Naive thymus-derived CD4-positive, alpha-beta T cell (primary cell): Measurements from ENCODE around the gene AP1G2. TPM values are rescaled to one million over a fixed set of nuclear protein-coding genes. Genes with fewer than 3 reads are reported as not detected.
A peak's percentile ranks its signal among the peaks of the same experiment; 100 is the strongest.

Experiments
- ATAC-seq: fragments of 150-1000 bp; cut with Tn5 transposase; 2 replicates; pipeline ENCODE4 v1.10.0; 2021; ENCODE audit warnings: mild to moderate bottlenecking, moderate library complexity
- CTCF ChIA-PET: fragments of 350-600 bp; sonication (Branson Sonifier 250); formaldehyde crosslinking; loops from one replicate; lab custom pipeline; 2021; ENCODE audit warnings: antibody characterized with exemption; lab: Charles Lee
- POLR2A ChIA-PET: fragments of 350-600 bp; sonication (Branson Sonifier 250); formaldehyde crosslinking; loops from one replicate; lab custom pipeline; 2021; ENCODE audit warnings: antibody characterized with exemption, inconsistent platforms; lab: Charles Lee
- DNase-seq, 9 donors: peaks; one replicate each; pipeline versions ENCODE4 v3.0.0 to v3.0.0-alpha.2; 2020 to 2022; ENCODE audit warnings: mixed read lengths in 1 of 9
- H3K27ac ChIP-seq: one replicate; pipeline ENCODE4 v1.7.0; 2013; ENCODE audit warnings: mild to moderate bottlenecking, low read depth, low read length, moderate library complexity
- H3K27me3 ChIP-seq, 2 donors: one replicate each; pipeline ENCODE4 v1.7.0; 2013; ENCODE audit warnings: low read length in 2 of 2, mild to moderate bottlenecking in 2 of 2, moderate library complexity in 2 of 2; ENCODE audit not compliant: control insufficient read depth in 2 of 2, insufficient read depth in 2 of 2
- H3K36me3 ChIP-seq, 3 experiments: 1 replicate in 2 of 3; 2 replicates in 1 of 3; pipeline ENCODE4 v1.7.0; 2013; ENCODE audit warnings: low read length in 3 of 3, mild to moderate bottlenecking in 3 of 3, moderate library complexity in 1 of 3; ENCODE audit not compliant: insufficient read depth in 3 of 3, control insufficient read depth in 2 of 3
- H3K4me1 ChIP-seq, 2 donors: one replicate each; pipeline ENCODE4 v1.7.0; 2013; ENCODE audit warnings: low read length in 2 of 2, mild to moderate bottlenecking in 2 of 2, moderate library complexity in 1 of 2; ENCODE audit not compliant: control insufficient read depth in 2 of 2, insufficient read depth in 2 of 2
- H3K4me3 ChIP-seq: 2 replicates; pipeline ENCODE4 v1.7.0; 2013; ENCODE audit warnings: mild to moderate bottlenecking, low read length
- H3K9me3 ChIP-seq, 3 experiments: 1 replicate in 2 of 3; 2 replicates in 1 of 3; pipeline ENCODE4 v1.7.0; 2013; ENCODE audit warnings: low read length in 3 of 3; ENCODE audit not compliant: control insufficient read depth in 2 of 3
- H3K27ac Mint-ChIP-seq, 9 donors: one replicate each; pipeline ENCODE4 v1.8.0; 2020 to 2022; ENCODE audit warnings: mixed read lengths in 9 of 9, mild to moderate bottlenecking in 8 of 9, moderate library complexity in 5 of 9, inconsistent platforms in 2 of 9
- H3K27me3 Mint-ChIP-seq, 5 donors: one replicate each; pipeline ENCODE4 v1.8.0; 2021 to 2022; ENCODE audit warnings: mixed read lengths in 5 of 5, mild to moderate bottlenecking in 1 of 5
- H3K36me3 Mint-ChIP-seq, 5 donors: one replicate each; pipeline ENCODE4 v1.8.0; 2020 to 2022; ENCODE audit warnings: mixed read lengths in 5 of 5, mild to moderate bottlenecking in 3 of 5, inconsistent platforms in 1 of 5
- H3K4me1 Mint-ChIP-seq, 7 donors: one replicate each; pipeline ENCODE4 v1.8.0; 2020 to 2022; ENCODE audit warnings: mixed read lengths in 7 of 7, mild to moderate bottlenecking in 3 of 7, inconsistent platforms in 1 of 7
- H3K4me3 Mint-ChIP-seq, 10 donors: one replicate each; pipeline ENCODE4 v1.8.0; 2020 to 2022; ENCODE audit warnings: mild to moderate bottlenecking in 10 of 10, mixed read lengths in 10 of 10, moderate library complexity in 6 of 10, inconsistent platforms in 2 of 10
- H3K9me3 Mint-ChIP-seq, 11 donors: one replicate each; pipeline ENCODE4 v1.8.0; 2020 to 2022; ENCODE audit warnings: mixed read lengths in 11 of 11, mild to moderate bottlenecking in 4 of 11, inconsistent platforms in 1 of 11, moderate library complexity in 1 of 11
- intact Hi-C, 2 donors: fragments of 100-400 bp; cut with micrococcal nuclease; formaldehyde crosslinking; loops; one replicate each; pipeline ENCODE4 v1.15.1; 2023
- polyA plus RNA-seq, 2 donors: library from polyadenylated mRNA; unstranded; fragments of 300-500 nt; fragmentation: Illumina TruSeq; gene quantifications; one replicate each; pipeline ENCODE4 v1.2.3, GENCODE V29; 2021
- total RNA-seq, 6 experiments: library from RNA in 5 of 6; stranded (reverse) in 5 of 6; gene quantifications; 1 replicate in 5 of 6; 2 replicates in 1 of 6; pipeline ENCODE4 v1.2.3 and lab custom pipeline; 2021 to 2026

Gene AP1G2
- total and polyA plus RNA-seq, 7 experiments from 2014 or later, result 66.4 to 548 (median 270) TPM

- ATAC-seq, result peak; percentile 64
- intact Hi-C loops, result loop anchor here (1.0 to 10.0 kb wide), 8 partner anchors 12 to 883 kb away; partner anchors contain the start of genes NGDN (in 2 of the 2), ACIN1 (in 1 of the 2), AP1G2 (in 1 of the 2) and C14orf119 (in 1 of the 2)
- Mint-ChIP-seq H3K36me3 (no peaks in the 10 kb centered on the region), H3K4me1 (peaks cover 5 to 21% (median 16%) of the 10 kb centered on the region in 7 donors), H3K27ac (peak within 1 kb of the TSS; percentile 69 to 91 (median 86)), H3K27me3 (peaks cover 0 to 4% (median 0%) of the 10 kb centered on the region in 5 donors), H3K4me3 (peak within 1 kb of the TSS in 3 of 10 donors; percentile 34 to 90 (median 81)), H3K9me3 (no peaks in the 10 kb centered on the region)
- H3K36me3 ChIP-seq, result peaks cover 0 to 4% (median 0%) of the 10 kb centered on the region in 3 experiments
- H3K4me3 ChIP-seq, result peak within 1 kb of the TSS; percentile 77
- peaks cover 11% of the 10 kb centered on the region in 2 donors for H3K4me1 ChIP-seq
- peaks cover 3 to 5% of the 10 kb centered on the region in 2 donors for H3K27me3 ChIP-seq
- POLR2A ChIA-PET, result interaction anchor here (0.7 kb wide), 1 partner anchor 234 kb away, joined by 3 read pairs; no protein-coding TSS in a partner anchor
- H3K9me3 ChIP-seq, result no peaks in the 10 kb centered on the region
- DNase-seq, result peak; percentile 49 to 86 (median 60)
- CTCF ChIA-PET, result interaction anchor here (1.0 to 1.3 kb wide), 4 partner anchors 10 to 231 kb away, joined by 3 to 4 read pairs (median 4); no protein-coding TSS in a partner anchor
- peak within 1 kb of the TSS; percentile 59 for H3K27ac ChIP-seq
These were observed 16.1 kb downstream of the AP1G2 start, which contains the start of gene ZFHX2 for GRCh38 chr14:23551266-23552028. Gene ZFHX2, minus strand, starts transcription at chr14:23551765. Its CDS starts 16,440 bp downstream, at chr14:23535325.

- Mint-ChIP-seq H3K27me3 (peaks cover 0 to 4% (median 0%) of the 10 kb centered on the region in 5 donors), H3K36me3 (no peaks in the 10 kb centered on the region), H3K27ac (peak overlapping the region in 5 of 9 donors; percentile 20 to 91 (median 69)), H3K4me3 (peak overlapping the region in 1 of 10 donors; percentile 81), H3K9me3 (no peaks in the 10 kb centered on the region), H3K4me1 (peaks cover under 1 to 17% (median 13%) of the 10 kb centered on the region in 7 donors)
- ATAC-seq, result no peak
- no peak for DNase-seq
- CTCF ChIA-PET, result interaction anchor here (0.6 to 1.0 kb wide), 2 partner anchors 231 to 643 kb away, joined by 3 to 5 read pairs; no protein-coding TSS in a partner anchor
- Histone ChIP-seq H3K36me3 (peaks cover 0 to under 1% (median 0%) of the 10 kb centered on the region in 3 experiments), H3K27ac (peak overlapping the region; percentile 59), H3K9me3 (no peaks in the 10 kb centered on the region), H3K4me3 (peak overlapping the region; percentile 77), H3K27me3 (peaks cover 3 to 5% of the 10 kb centered on the region in 2 donors), H3K4me1 (peaks cover 8 to 11% of the 10 kb centered on the region in 2 donors)
- intact Hi-C loops, result loop anchor here (1.0 to 10.0 kb wide), 8 partner anchors 12 to 884 kb away; partner anchors contain the start of genes NGDN (in 2 of the 2), ACIN1 (in 1 of the 2), AP1G2 (in 1 of the 2) and C14orf119 (in 1 of the 2)
- POLR2A ChIA-PET, result interaction anchor here (0.7 kb wide), 1 partner anchor 234 kb away, joined by 3 read pairs; no protein-coding TSS in a partner anchor
These were observed 16.8 kb downstream of the AP1G2 start for GRCh38 chr14:23550812-23551265.

GRCh38 chr14:23550131-23550811 is 17.3 kb downstream of the AP1G2 start:
- H3K27ac Mint-ChIP-seq, result no peak overlapping the region
- H3K4me3 Mint-ChIP-seq, result no peak overlapping the region
- no peaks in the 10 kb centered on the region for H3K9me3 ChIP-seq
- peaks cover 3 to 5% of the 10 kb centered on the region in 2 donors for H3K27me3 ChIP-seq
- H3K36me3 Mint-ChIP-seq, result no peaks in the 10 kb centered on the region
- intact Hi-C loops, result loop anchor here (5.0 to 10.0 kb wide), 4 partner anchors 455 to 885 kb away; partner anchors contain the start of genes ACIN1 (in 1 of the 2), C14orf119 (in 1 of the 2), CHMP4A (in 1 of the 2) and DCAF11 (in 1 of the 2)
- H3K27me3 Mint-ChIP-seq, result peaks cover 0 to 4% (median 0%) of the 10 kb centered on the region in 5 donors
- H3K9me3 Mint-ChIP-seq, result no peaks in the 10 kb centered on the region
- ChIA-PET POLR2A (interaction anchor here (1.1 to 1.3 kb wide), 2 partner anchors 10 to 57 kb away, joined by 3 to 4 read pairs; no protein-coding TSS in a partner anchor), CTCF (interaction anchor here (0.6 to 1.7 kb wide), 2 partner anchors 11 to 643 kb away, joined by 5 to 6 read pairs; no protein-coding TSS in a partner anchor)
- peaks cover 8 to 11% of the 10 kb centered on the region in 2 donors for H3K4me1 ChIP-seq
- H3K4me3 ChIP-seq, result peak overlapping the region; percentile 77
- no peak overlapping the region for H3K27ac ChIP-seq
- no peak for ATAC-seq
- DNase-seq, result no peak
- peaks cover 0 to 11% (median 7%) of the 10 kb centered on the region in 7 donors for H3K4me1 Mint-ChIP-seq
- no peaks in the 10 kb centered on the region for H3K36me3 ChIP-seq

- H3K4me1 Mint-ChIP-seq, result peaks cover 0 to 9% (median 5%) of the 10 kb centered on the region in 7 donors
- Histone ChIP-seq H3K4me3 (no peak overlapping the region), H3K27me3 (peaks cover 3 to 5% of the 10 kb centered on the region in 2 donors), H3K9me3 (no peaks in the 10 kb centered on the region), H3K27ac (no peak overlapping the region), H3K36me3 (no peaks in the 10 kb centered on the region), H3K4me1 (peaks cover 8 to 11% of the 10 kb centered on the region in 2 donors)
- no peak for DNase-seq
- H3K9me3 Mint-ChIP-seq, result no peaks in the 10 kb centered on the region
- ChIA-PET POLR2A (interaction anchor here (0.6 to 1.3 kb wide), 3 partner anchors 12 to 281 kb away, joined by 3 to 4 read pairs (median 3); no protein-coding TSS in a partner anchor), CTCF (interaction anchor here (0.7 to 2.2 kb wide), 3 partner anchors 10 to 451 kb away, joined by 3 to 6 read pairs (median 5); no protein-coding TSS in a partner anchor)
- intact Hi-C loops, result no loop called here
- H3K36me3 Mint-ChIP-seq, result no peaks in the 10 kb centered on the region
- H3K4me3 Mint-ChIP-seq, result no peak overlapping the region
- H3K27me3 Mint-ChIP-seq, result peaks cover 0 to 4% (median 0%) of the 10 kb centered on the region in 5 donors
- ATAC-seq, result no peak
- H3K27ac Mint-ChIP-seq, result no peak overlapping the region
These were observed 19.0 kb downstream of the AP1G2 start for GRCh38 chr14:23548351-23549318.

- peaks cover 0 to 9% (median 5%) of the 10 kb centered on the region in 7 donors for H3K4me1 Mint-ChIP-seq
- ChIA-PET POLR2A (no interaction called here), CTCF (interaction anchor here (2.2 kb wide), 1 partner anchor 10 kb away, joined by 5 read pairs; no protein-coding TSS in a partner anchor)
- Histone ChIP-seq H3K4me3 (no peak overlapping the region), H3K27me3 (peaks cover 3 to 5% of the 10 kb centered on the region in 2 donors), H3K4me1 (peaks cover 8 to 11% of the 10 kb centered on the region in 2 donors), H3K27ac (no peak overlapping the region), H3K9me3 (no peaks in the 10 kb centered on the region), H3K36me3 (no peaks in the 10 kb centered on the region)
- H3K9me3 Mint-ChIP-seq, result no peaks in the 10 kb centered on the region
- ATAC-seq, result no peak
- H3K4me3 Mint-ChIP-seq, result no peak overlapping the region
- intact Hi-C loops, result no loop called here
- H3K36me3 Mint-ChIP-seq, result no peaks in the 10 kb centered on the region
- no peak for DNase-seq
- H3K27me3 Mint-ChIP-seq, result peaks cover 0 to 4% (median 0%) of the 10 kb centered on the region in 5 donors
- H3K27ac Mint-ChIP-seq, result no peak overlapping the region
These were observed 19.7 kb downstream of the AP1G2 start for GRCh38 chr14:23547924-23548323.
